K562 (cell line): Measurements from ENCODE around the gene LAMA2.

ENCODE experiments used
- BMI1 ChIP-seq: fragments of 150-350 bp; IDR thresholded peaks from 2 replicates; pipeline ENCODE4 v1.6.1; 2014; ENCODE audit warnings: low read length
- NFE2 ChIP-seq: IDR thresholded peaks from 2 replicates; pipeline ENCODE4 v1.6.1; 2014; ENCODE audit warnings: antibody characterized with exemption, low read depth
- ZNF589 ChIP-seq: fragments of 200-800 bp; sonication (Bioruptor generic); IDR thresholded peaks from 2 replicates; pipeline ENCODE4 v1.6.1; 2016; ENCODE audit warnings: low read depth, missing genetic modification characterization, missing compliant biosample characterization

DNA sequence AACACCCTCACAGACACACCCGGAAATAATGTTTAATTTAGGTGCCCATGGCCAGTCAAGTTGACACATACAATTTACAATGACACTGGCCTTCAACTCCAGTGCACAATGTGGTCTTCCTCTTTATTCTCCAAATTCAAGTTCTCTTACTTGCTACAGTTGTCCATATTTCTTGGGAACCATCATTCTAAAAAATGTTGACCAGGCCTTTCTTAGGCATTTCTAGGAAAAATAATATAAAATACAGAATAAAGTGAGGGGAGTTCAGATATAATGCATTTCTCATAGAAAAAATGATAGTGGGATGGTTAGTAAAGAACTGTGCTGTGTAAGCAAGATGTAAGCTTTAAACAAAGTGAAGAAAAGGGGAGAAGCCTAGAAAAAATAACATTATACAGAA, 528.2 kb downstream of the LAMA2 start:
- TF ChIP-seq NFE2, result no peak
- no peak for TF ChIP-seq BMI1
- TF ChIP-seq ZNF589, result no peak
